HL-60 (cell line): ENCODE results near the gene CEP170.
A peak's percentile ranks its signal among the peaks of the same experiment; 100 is the strongest.

ENCODE experiments used
- DNase-seq, 2 experiments: peaks; one replicate each; pipeline ENCODE4 v3.0.0-alpha.2; 2010 to 2020; ENCODE audit warnings: low read depth in 1 of 2, low spot score in 1 of 2
- H3K27ac ChIP-seq: fragments of 250-450 bp; sonication (Bioruptor Pico); replicated peaks from 2 replicates; pipeline ENCODE4 v1.5.1; 2020; ENCODE audit warnings: mild to moderate bottlenecking, moderate library complexity
- H3K27me3 ChIP-seq: fragments of 250-450 bp; sonication (Bioruptor Pico); 2 replicates; pipeline ENCODE4 v1.5.1; 2021; ENCODE audit warnings: mild to moderate bottlenecking, moderate library complexity; ENCODE audit not compliant: insufficient read depth, poor library complexity, severe bottlenecking
- H3K4me3 ChIP-seq: replicated peaks from 2 replicates; pipeline ENCODE4 v1.5.1; 2011; ENCODE audit warnings: mild to moderate bottlenecking, control low read depth, low read length; ENCODE audit not compliant: insufficient read depth
- CTCF ChIP-seq: IDR thresholded peaks from one replicate; pipeline ENCODE4 v1.5.1; 2011; ENCODE audit warnings: low read length, control low read depth, inconsistent platforms; ENCODE audit not compliant: insufficient read depth
- GABPA ChIP-seq: IDR thresholded peaks from 2 replicates; pipeline ENCODE4 v1.6.1; 2012; ENCODE audit warnings: low read depth
- POLR2AphosphoS5 ChIP-seq: IDR thresholded peaks from 2 replicates; pipeline ENCODE4 v1.6.1; 2012; ENCODE audit warnings: low read depth
- REST ChIP-seq: IDR thresholded peaks from 2 replicates; pipeline ENCODE4 v1.6.1; 2012; ENCODE audit warnings: low read depth; ENCODE audit not compliant: insufficient replicate concordance
- SPI1 ChIP-seq: IDR thresholded peaks from 2 replicates; pipeline ENCODE4 v1.6.1; 2012; ENCODE audit warnings: low read depth, mild to moderate bottlenecking, borderline replicate concordance

Gene CEP170

GRCh38 chr1:243250102-243250501 lies 5.0 kb downstream of the CEP170 start:
- DNase-seq: no peak
- no peaks in the 10 kb centered on the region for H3K27me3 ChIP-seq
- H3K27ac ChIP-seq: no peak overlapping the region
- TF ChIP-seq POLR2AphosphoS5: no peak
- no peak for TF ChIP-seq SPI1
- TF ChIP-seq CTCF: no peak
- no peak for TF ChIP-seq GABPA
- TF ChIP-seq REST: no peak
- no peak overlapping the region for H3K4me3 ChIP-seq

GRCh38 chr1:243249214-243249613 lies 5.9 kb downstream of the CEP170 start:
- TF ChIP-seq POLR2AphosphoS5: no peak
- no peak for TF ChIP-seq GABPA
- no peak for TF ChIP-seq REST
- no peak for TF ChIP-seq CTCF
- TF ChIP-seq SPI1: no peak
- no peak for DNase-seq
- H3K4me3 ChIP-seq: no peak overlapping the region
- H3K27ac ChIP-seq: no peak overlapping the region
- H3K27me3 ChIP-seq: no peaks in the 10 kb centered on the region

- Histone ChIP-seq H3K27ac (no peak overlapping the region), H3K27me3 (no peaks in the 10 kb centered on the region), H3K4me3 (no peak overlapping the region)
- DNase-seq: no peak
- TF ChIP-seq CTCF: no peak
These were observed 7.2 kb downstream of the CEP170 start for GRCh38 chr1:243247901-243248300.

- peak in 1 of 2 experiments; percentile 27 for DNase-seq
These were observed 8.2 kb downstream of the CEP170 start for GRCh38 chr1:243246916-243247315.

More at GRCh38 chr1:243246916-243247315, 8.2 kb downstream of the CEP170 start:
- no peak overlapping the region for H3K4me3 ChIP-seq
- TF ChIP-seq SPI1 (peak; percentile 25; the same call in 1 of the 2 replicates), REST (no peak), POLR2AphosphoS5 (no peak), CTCF (no peak), GABPA (no peak)
- H3K27ac ChIP-seq: no peak overlapping the region
- H3K27me3 ChIP-seq: no peaks in the 10 kb centered on the region
